NCI-H1417 (cell line): ENCODE data around the gene FRAT1.

Experiments
- DNase-seq, 3 experiments: peaks; one replicate each; lab custom pipeline; 2025; lab: John Stamatoyannopoulos, UW

FRAT1 gene

GRCh38 chr10:97365761-97366351 is 46.8 kb downstream of the FRAT1 start:
- no peak for DNase-seq

- DNase-seq: no peak
Observed at GRCh38 chr10:97366572-97366971, 47.5 kb downstream of the FRAT1 start.

GRCh38 chr10:97367126-97367649 is 48.1 kb downstream of the FRAT1 start:
- no peak for DNase-seq
